H1 (cell line): ENCODE results near the gene CDON. TPM values are rescaled to one million over a fixed set of nuclear protein-coding genes. Genes with fewer than 3 reads are reported as not detected.

Source experiments
- CTCF ChIA-PET: fragments of 300-600 bp; sonication (Branson Sonifier 250); formaldehyde crosslinking; loops from one replicate; lab custom pipeline; 2021; ENCODE audit not compliant: partially characterized antibody; lab: Charles Lee
- POLR2A ChIA-PET: fragments of 300-600 bp; sonication (Branson Sonifier 250); formaldehyde crosslinking; loops from one replicate; lab custom pipeline; 2021; ENCODE audit warnings: inconsistent platforms; ENCODE audit not compliant: partially characterized antibody; lab: Charles Lee
- DNase-seq, 2 experiments: peaks; one replicate each; pipeline versions ENCODE4 v3.0.0 to v3.0.0-alpha.2; 2010 to 2022; ENCODE audit warnings: low spot score in 2 of 2, low read depth in 1 of 2, mixed read lengths in 1 of 2
- FAIRE-seq: peaks from 2 replicates; lab custom pipeline; 2011; peaks lifted over from hg19 to GRCh38; lab: Jason Lieb, UNC
- H2AFZ ChIP-seq: 2 replicates; pipeline ENCODE4 v1.8.1; 2012; ENCODE audit warnings: low read length, inconsistent platforms
- H2AK5ac ChIP-seq: 2 replicates; pipeline ENCODE4 v1.6.1; 2013; ENCODE audit warnings: low read depth, low read length
- H2BK120ac ChIP-seq: replicated peaks from 2 replicates; pipeline ENCODE3; 2013; ENCODE audit warnings: low read depth, low read length, inconsistent platforms
- H2BK12ac ChIP-seq: 2 replicates; pipeline ENCODE4 v1.6.1; 2013; ENCODE audit warnings: low read depth, low read length
- H2BK15ac ChIP-seq: 2 replicates; pipeline ENCODE4 v1.6.1; 2013; ENCODE audit warnings: low read length
- H2BK20ac ChIP-seq: 2 replicates; pipeline ENCODE4 v1.6.1; 2013; ENCODE audit warnings: low read length
- H2BK5ac ChIP-seq: 2 replicates; pipeline ENCODE4 v1.6.1; 2013; ENCODE audit warnings: low read depth, low read length
- H3K14ac ChIP-seq: 2 replicates; pipeline ENCODE4 v1.6.1; 2013; ENCODE audit warnings: inconsistent platforms; ENCODE audit not compliant: insufficient read length
- H3K18ac ChIP-seq: 2 replicates; pipeline ENCODE4 v1.6.1; 2013; ENCODE audit warnings: low read length; ENCODE audit errors: extremely low read depth
- H3K23ac ChIP-seq: 2 replicates; pipeline ENCODE4 v1.6.1; 2013; ENCODE audit warnings: inconsistent platforms; ENCODE audit not compliant: insufficient read length
- H3K23me2 ChIP-seq: 2 replicates; pipeline ENCODE4 v1.6.1; 2013; ENCODE audit warnings: low read depth, low read length
- H3K27ac ChIP-seq: 2 replicates; pipeline ENCODE4 v1.6.1; 2011; ENCODE audit warnings: low read depth, low read length, inconsistent platforms
- H3K27me3 ChIP-seq, 4 experiments: replicated peaks in 1 of 4; 1 replicate in 1 of 4; 2 replicates in 3 of 4; pipeline versions ENCODE4 v1.6.1 to v1.8.1; 2011 to 2013; ENCODE audit warnings: low read length in 3 of 4, mild to moderate bottlenecking in 3 of 4, inconsistent platforms in 2 of 4, mixed read lengths in 2 of 4, moderate library complexity in 1 of 4; ENCODE audit not compliant: control insufficient read depth in 3 of 4, insufficient read depth in 3 of 4; ENCODE audit errors: extremely low read depth in 1 of 4
- H3K36me3 ChIP-seq, 4 experiments: 2 replicates each; pipeline versions ENCODE4 v1.6.1 to v1.8.1; 2011 to 2013; ENCODE audit warnings: mild to moderate bottlenecking in 4 of 4, low read length in 3 of 4, moderate library complexity in 2 of 4, control low read depth in 1 of 4, inconsistent platforms in 1 of 4; ENCODE audit not compliant: insufficient read depth in 4 of 4, control insufficient read depth in 2 of 4
- H3K4ac ChIP-seq: replicated peaks from 2 replicates; pipeline ENCODE3; 2013; ENCODE audit warnings: low read length, low read depth, mixed read lengths, inconsistent platforms; ENCODE audit not compliant: insufficient read length
- H3K4me1 ChIP-seq, 4 experiments: replicated peaks in 1 of 4; 1 replicate in 1 of 4; 2 replicates in 3 of 4; pipeline versions ENCODE4 v1.6.1 to v1.8.1; 2011 to 2013; ENCODE audit warnings: low read length in 3 of 4, inconsistent platforms in 2 of 4, mixed read lengths in 1 of 4; ENCODE audit not compliant: insufficient read depth in 4 of 4, control insufficient read depth in 3 of 4
- H3K4me2 ChIP-seq, 2 experiments: 2 replicates each; pipeline versions ENCODE4 v1.6.1 to v1.8.1; 2011 to 2013; ENCODE audit warnings: low read depth in 2 of 2, low read length in 2 of 2, control low read depth in 1 of 2, inconsistent platforms in 1 of 2, mild to moderate bottlenecking in 1 of 2; ENCODE audit not compliant: insufficient read depth in 1 of 2
- H3K4me3 ChIP-seq, 4 experiments: fragments of 200-600, 300-600 bp in 1 of 4; sonication (generic), shearing (Covaris generic), sonication (Bioruptor Twin) in 1 of 4; 2 replicates each; pipeline versions ENCODE4 v1.5.1 to v1.8.1; 2011 to 2016; ENCODE audit warnings: low read length in 4 of 4, low read depth in 3 of 4, control low read depth in 2 of 4, inconsistent platforms in 2 of 4, mild to moderate bottlenecking in 2 of 4, mixed read lengths in 1 of 4, moderate library complexity in 1 of 4; ENCODE audit not compliant: insufficient read depth in 2 of 4; ENCODE audit errors: extremely low read depth in 1 of 4
- H3K56ac ChIP-seq: replicated peaks from 2 replicates; pipeline ENCODE3; 2013; ENCODE audit warnings: low read depth, mild to moderate bottlenecking, mixed read lengths, low read length, inconsistent platforms; ENCODE audit not compliant: insufficient read length
- H3K79me1 ChIP-seq: 2 replicates; pipeline ENCODE4 v1.6.1; 2013; ENCODE audit warnings: low read depth, low read length, control low read depth
- H3K79me2 ChIP-seq, 2 experiments: 2 replicates each; pipeline versions ENCODE4 v1.6.1 to v1.8.1; 2012 to 2013; ENCODE audit warnings: low read length in 2 of 2, mild to moderate bottlenecking in 2 of 2, inconsistent platforms in 1 of 2; ENCODE audit not compliant: insufficient read depth in 2 of 2, control insufficient read depth in 1 of 2
- H3K9ac ChIP-seq, 4 experiments: replicated peaks in 1 of 4; 1 replicate in 1 of 4; 2 replicates in 3 of 4; pipeline versions ENCODE4 v1.6.1 to v1.8.1; 2011 to 2013; ENCODE audit warnings: low read depth in 3 of 4, low read length in 3 of 4, control low read depth in 2 of 4, mild to moderate bottlenecking in 2 of 4, moderate library complexity in 2 of 4, inconsistent platforms in 1 of 4; ENCODE audit errors: extremely low read depth in 1 of 4
- H3K9me3 ChIP-seq, 2 experiments: 2 replicates each; pipeline versions ENCODE4 v1.6.1 to v1.8.1; 2012 to 2013; ENCODE audit warnings: mild to moderate bottlenecking in 2 of 2, moderate library complexity in 2 of 2, control low read depth in 1 of 2, inconsistent platforms in 1 of 2, low read depth in 1 of 2, low read length in 1 of 2, mixed read lengths in 1 of 2; ENCODE audit not compliant: insufficient read depth in 2 of 2
- H4K20me1 ChIP-seq, 2 experiments: replicated peaks in 1 of 2; 2 replicates each; pipeline versions ENCODE3 to v1.8.1; 2011 to 2013; ENCODE audit warnings: inconsistent platforms in 2 of 2, low read length in 2 of 2, mild to moderate bottlenecking in 1 of 2; ENCODE audit not compliant: insufficient read depth in 2 of 2, control insufficient read depth in 1 of 2
- H4K5ac ChIP-seq: 2 replicates; pipeline ENCODE4 v1.6.1; 2013; ENCODE audit warnings: low read length, low read depth, mixed read lengths, inconsistent platforms; ENCODE audit not compliant: insufficient read length
- H4K8ac ChIP-seq: 2 replicates; pipeline ENCODE4 v1.8.0; 2013; ENCODE audit warnings: mild to moderate bottlenecking, moderate library complexity, low read length, inconsistent platforms; ENCODE audit not compliant: insufficient read depth; ENCODE audit errors: extremely low read depth
- H4K91ac ChIP-seq: replicated peaks from 2 replicates; pipeline ENCODE3; 2013; ENCODE audit warnings: low read length, mixed read lengths, inconsistent platforms; ENCODE audit not compliant: insufficient read length
- CEBPB ChIP-seq: IDR thresholded peaks from 2 replicates; pipeline ENCODE4 v1.6.1; 2012; ENCODE audit warnings: low read depth, low read length
- HDAC2 ChIP-seq, 2 experiments: fragments of 300-600 bp in 1 of 2; sonication (generic) in 1 of 2; IDR thresholded peaks; 2 replicates each; pipeline ENCODE4 v1.6.1; 2011 to 2012; ENCODE audit warnings: low read depth in 2 of 2, low read length in 2 of 2, mild to moderate bottlenecking in 2 of 2, moderate library complexity in 2 of 2, borderline replicate concordance in 1 of 2, inconsistent platforms in 1 of 2
- HDAC6 ChIP-seq: IDR thresholded peaks from one replicate; pipeline ENCODE4 v1.7.1; 2012; ENCODE audit warnings: low read depth, mild to moderate bottlenecking, inconsistent platforms, low read length, moderate library complexity
- WGBS, 2 experiments: shearing (Covaris generic) in 1 of 2; methylation state at CpG; one replicate each; pipeline versions ENCODE4 v1.1.6 to v1.1.7; 2013 to 2015; ENCODE audit warnings: low lambda C conversion rate in 2 of 2, mixed read lengths in 2 of 2, inconsistent platforms in 1 of 2, low coverage in 1 of 2, missing lambda C conversion rate in 1 of 2; ENCODE audit not compliant: insufficient replicate concordance in 2 of 2, insufficient coverage in 1 of 2, insufficient read length in 1 of 2; ENCODE audit errors: extremely low coverage in 1 of 2, missing lambda C conversion rate in 1 of 2; 5-methylcytosine and 5-hydroxymethylcytosine counted together
- polyA plus RNA-seq, 7 experiments: library from polyadenylated mRNA; depleted of rRNA in 3 of 7; stranded (reverse) in 5 of 7; unstranded in 2 of 7; fragments of >200 nt in 5 of 7; fragments of 200-250 nt in 2 of 7; gene quantifications; 1 replicate in 5 of 7; 2 replicates in 1 of 7; 4 replicates in 1 of 7; pipeline versions ENCODE4 v1.2.1 to v1.2.3, GENCODE V29; 2011 to 2013; ENCODE audit warnings: missing spikeins in 2 of 7, mixed read lengths in 2 of 7
- total RNA-seq: library from RNA; stranded (reverse); fragmentation: NEBNext Ultra II Directional; extraction: Animal tissue kit (Norgen Biotek cat#: 25700); gene quantifications from 2 replicates; pipeline ENCODE4 v1.2.1, GENCODE V29; 2021

Gene CDON
- total and polyA plus RNA-seq, 2 of the 8 experiments (the other 6 are each of a cell fraction or from before 2014, with no cell fraction given) = 11.0 to 32.5 TPM

DNA sequence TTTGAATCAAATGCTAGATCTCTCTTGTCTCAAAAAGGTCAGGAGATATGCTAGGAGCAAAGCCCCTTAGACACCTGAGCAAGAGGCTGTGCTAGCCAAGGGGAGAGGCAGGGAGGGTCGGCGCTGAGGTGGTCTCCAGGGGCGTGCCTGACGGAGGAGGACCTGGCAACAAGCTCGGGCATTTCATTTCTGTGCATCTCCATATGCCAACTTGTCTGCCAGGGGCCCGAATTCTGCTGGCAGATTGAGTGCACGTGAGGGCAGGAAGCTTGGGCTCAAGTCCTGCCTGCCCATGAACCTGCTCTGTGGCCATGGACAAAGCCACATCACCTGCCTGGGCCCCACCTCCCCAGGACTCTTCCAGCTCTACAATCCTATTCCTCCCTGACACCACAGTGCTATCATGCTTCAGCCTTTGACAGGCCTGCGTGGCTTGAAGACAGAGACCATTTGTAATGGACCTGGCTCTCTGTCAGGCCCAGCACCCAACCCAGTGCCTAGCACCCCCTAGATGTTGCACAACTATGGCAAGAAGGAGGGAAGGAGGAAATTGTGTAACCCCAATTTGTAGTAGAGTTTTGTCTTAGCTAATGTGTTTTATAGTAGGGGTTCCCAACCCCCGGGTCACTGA lies 133.1 kb downstream of the CDON start:
- no peak overlapping the region for H3K23ac ChIP-seq
- H3K79me1 ChIP-seq = no peaks in the 10 kb centered on the region
- no peak overlapping the region for H3K56ac ChIP-seq
- H3K27me3 ChIP-seq = peaks cover 0 to 6% (median 2%) of the 10 kb centered on the region in 4 experiments; a peak in 2 of 7 replicates
- no peak overlapping the region for H3K4me3 ChIP-seq
- no peak overlapping the region for H2BK20ac ChIP-seq
- H4K8ac ChIP-seq = no peak overlapping the region
- H2BK5ac ChIP-seq = no peak overlapping the region
- H4K91ac ChIP-seq = no peak overlapping the region
- no peaks in the 10 kb centered on the region for H4K20me1 ChIP-seq
- H3K4me2 ChIP-seq = no peak overlapping the region
- no peak overlapping the region for H2AK5ac ChIP-seq
- H2BK12ac ChIP-seq = no peak overlapping the region
- H3K79me2 ChIP-seq = no peaks in the 10 kb centered on the region
- H3K18ac ChIP-seq = no peak overlapping the region
- no peak for FAIRE-seq
- no peak overlapping the region for H2BK120ac ChIP-seq
- H3K4ac ChIP-seq = no peak overlapping the region
- no peaks in the 10 kb centered on the region for H3K23me2 ChIP-seq
- no peak overlapping the region for H3K14ac ChIP-seq
- DNase-seq = no peak
- POLR2A ChIA-PET = interaction anchor here (0.9 to 1.3 kb wide), 2 partner anchors 9 to 228 kb away, joined by 3 read pairs; no protein-coding TSS in a partner anchor
- no peak overlapping the region for H4K5ac ChIP-seq
- H3K36me3 ChIP-seq = no peaks in the 10 kb centered on the region
- H2BK15ac ChIP-seq = no peak overlapping the region
- H3K9ac ChIP-seq = no peak overlapping the region; a peak in 1 of 7 replicates
- H3K4me1 ChIP-seq = peaks cover 6 to 14% (median 11%) of the 10 kb centered on the region in 4 experiments
- 84% methylated on average over 9 of the region's 9 CpGs; no CpG with 5 or more reads in 1 of the 2 experiments for WGBS, 2 experiments
- no peak overlapping the region for H2AFZ ChIP-seq
- H3K9me3 ChIP-seq = no peaks in the 10 kb centered on the region
- CTCF ChIA-PET = interaction anchor here (0.8 to 7.0 kb wide), 10 partner anchors 8 to 264 kb away, joined by 3 to 76 read pairs (median 3); partner anchors contain the start of gene VSIG10L2
- no peak for TF ChIP-seq HDAC6
- no peak for TF ChIP-seq HDAC2 (IDR thresholded peaks at IDR 0.05; ENCODE audit: borderline replicate concordance in 1 of 2, low read depth in 2 of 2, low read length in 2 of 2)
- peak; percentile 69 for TF ChIP-seq CEBPB
- no peak overlapping the region for H3K27ac ChIP-seq
